SK-N-SH (cell line): Measurements from ENCODE around the gene MGAT4B. TPM values are rescaled to one million over a fixed set of nuclear protein-coding genes. Genes with fewer than 3 reads are reported as not detected.

Experiments used
- CTCF ChIA-PET: fragments of 300-600, 350-600 bp; formaldehyde crosslinking; extraction: SDS; loops from one replicate; lab custom pipeline; 2021; lab: Yijun Ruan, JAX
- POLR2A ChIA-PET: fragments of 350-600 bp; sonication (Branson Sonifier 250); formaldehyde crosslinking; extraction: SDS; loops from one replicate; lab custom pipeline; 2020; ENCODE audit warnings: antibody characterized with exemption, inconsistent platforms; lab: Yijun Ruan, JAX
- DNase-seq: peaks from one replicate; pipeline ENCODE4 v3.0.0; 2012
- H2AFZ ChIP-seq: fragments of 200-600 bp; sonication (generic); 2 replicates; pipeline ENCODE4 v1.8.1; 2016; ENCODE audit warnings: antibody characterized with exemption, mild to moderate bottlenecking, low read depth
- H3F3A ChIP-seq: fragments of 200-600 bp; sonication (generic); replicated peaks from 2 replicates; pipeline ENCODE3; 2016; ENCODE audit warnings: antibody characterized with exemption, mild to moderate bottlenecking; ENCODE audit not compliant: insufficient read depth
- H3K27ac ChIP-seq, 2 experiments: fragments of 200-500 bp in 1 of 2; fragments of 200-600 bp in 1 of 2; sonication (Bioruptor generic) in 1 of 2; sonication (generic), shearing (Covaris generic) in 1 of 2; 2 replicates each; pipeline versions ENCODE4 v1.5.1 to v1.6.1; 2014 to 2016; ENCODE audit warnings: low read depth in 2 of 2, inconsistent platforms in 1 of 2, low read length in 1 of 2, mild to moderate bottlenecking in 1 of 2, mixed read lengths in 1 of 2
- H3K27me3 ChIP-seq: fragments of 200-600 bp; sonication (generic), shearing (Covaris generic); 2 replicates; pipeline ENCODE4 v1.6.1; 2016; ENCODE audit warnings: mixed run types; ENCODE audit not compliant: insufficient read depth
- H3K36me3 ChIP-seq, 2 experiments: fragments of 200-500 bp in 1 of 2; fragments of 200-600 bp in 1 of 2; sonication (Bioruptor generic) in 1 of 2; sonication (generic) in 1 of 2; replicated peaks in 1 of 2; 2 replicates each; pipeline versions ENCODE3 to v1.5.1; 2014 to 2016; ENCODE audit warnings: low read length in 1 of 2, mild to moderate bottlenecking in 1 of 2; ENCODE audit not compliant: insufficient read depth in 2 of 2, control insufficient read depth in 1 of 2
- H3K4me1 ChIP-seq, 2 experiments: fragments of 200-500 bp in 1 of 2; fragments of 200-600 bp in 1 of 2; sonication (Bioruptor generic) in 1 of 2; sonication (generic), shearing (Covaris generic) in 1 of 2; 2 replicates each; pipeline versions ENCODE4 v1.5.1 to v1.6.1; 2014 to 2016; ENCODE audit warnings: low read depth in 1 of 2, low read length in 1 of 2, mixed run types in 1 of 2; ENCODE audit not compliant: insufficient read depth in 2 of 2, control insufficient read depth in 1 of 2
- H3K4me2 ChIP-seq: fragments of 200-600 bp; sonication (generic), shearing (Covaris generic); 2 replicates; pipeline ENCODE4 v1.6.1; 2017; ENCODE audit warnings: mixed run types
- H3K4me3 ChIP-seq, 2 experiments: fragments of 200-500 bp in 1 of 2; fragments of 200-600 bp in 1 of 2; sonication (Bioruptor generic) in 1 of 2; sonication (generic), shearing (Covaris generic) in 1 of 2; 2 replicates each; pipeline versions ENCODE4 v1.5.1 to v1.8.1; 2014 to 2016; ENCODE audit warnings: low read depth in 2 of 2, inconsistent platforms in 1 of 2, low read length in 1 of 2, mild to moderate bottlenecking in 1 of 2, mixed read lengths in 1 of 2, moderate library complexity in 1 of 2
- H3K79me2 ChIP-seq: fragments of 200-600 bp; sonication (generic); 2 replicates; pipeline ENCODE4 v1.8.1; 2017; ENCODE audit warnings: mild to moderate bottlenecking; ENCODE audit not compliant: insufficient read depth
- H3K9ac ChIP-seq: fragments of 200-600 bp; sonication (generic); 2 replicates; pipeline ENCODE4 v1.6.1; 2017; ENCODE audit warnings: mixed run types
- H3K9me2 ChIP-seq: fragments of 200-600 bp; sonication (generic); 2 replicates; pipeline ENCODE4 v1.6.1; 2017; ENCODE audit warnings: mixed run types
- H3K9me3 ChIP-seq: fragments of 200-600 bp; sonication (generic); 2 replicates; pipeline ENCODE4 v1.6.1; 2017; ENCODE audit warnings: mixed run types, mild to moderate bottlenecking, moderate library complexity
- H4K20me1 ChIP-seq: fragments of 200-600 bp; sonication (generic); 2 replicates; pipeline ENCODE4 v1.6.1; 2017; ENCODE audit warnings: mild to moderate bottlenecking, mixed run types; ENCODE audit not compliant: insufficient read depth
- EZH2phosphoT487 ChIP-seq: fragments of 200-600 bp; sonication (generic); IDR thresholded peaks from 2 replicates; pipeline ENCODE4 v1.6.1; 2017; ENCODE audit warnings: low read depth, mixed run types, mild to moderate bottlenecking, antibody characterized with exemption, moderate library complexity, borderline replicate concordance
- FOSL2 ChIP-seq: IDR thresholded peaks from 2 replicates; pipeline ENCODE4 v1.4.0; 2012; ENCODE audit warnings: low read depth, mild to moderate bottlenecking, moderate library complexity, borderline replicate concordance
- FOXJ3 ChIP-seq: sonication (generic); formaldehyde crosslinking; IDR thresholded peaks from 2 replicates; pipeline ENCODE4 v1.5.1; 2020; ENCODE audit warnings: mild to moderate bottlenecking, missing genetic modification reagents
- FOXM1 ChIP-seq: IDR thresholded peaks from 2 replicates; pipeline ENCODE4 v1.4.0; 2012; ENCODE audit warnings: low read depth, mild to moderate bottlenecking
- GABPA ChIP-seq: IDR thresholded peaks from 2 replicates; pipeline ENCODE4 v1.4.0; 2012; ENCODE audit warnings: low read depth, mild to moderate bottlenecking
- JUND ChIP-seq: IDR thresholded peaks from 2 replicates; pipeline ENCODE4 v1.4.0; 2012
- MEF2A ChIP-seq: IDR thresholded peaks from 2 replicates; pipeline ENCODE4 v1.4.0; 2012; ENCODE audit warnings: low read depth, borderline replicate concordance
- MXI1 ChIP-seq: IDR thresholded peaks from 2 replicates; pipeline ENCODE4 v1.6.1; 2012; ENCODE audit warnings: mild to moderate bottlenecking, low read depth, low read length, improper control_type of control experiment
- NRF1 ChIP-seq: IDR thresholded peaks from 2 replicates; pipeline ENCODE4 v1.6.1; 2012; ENCODE audit warnings: low read depth, mild to moderate bottlenecking, low read length
- PBX3 ChIP-seq: IDR thresholded peaks from 2 replicates; pipeline ENCODE4; 2012
- RCOR1 ChIP-seq: fragments of 150-350 bp; IDR thresholded peaks from 2 replicates; pipeline ENCODE4 v1.6.1; 2017; ENCODE audit warnings: antibody characterized with exemption, low read length
- RFX5 ChIP-seq: IDR thresholded peaks from 2 replicates; pipeline ENCODE4 v1.6.1; 2012; ENCODE audit warnings: mild to moderate bottlenecking, improper control_type of control experiment, low read length
- RXRA ChIP-seq: IDR thresholded peaks from 2 replicates; pipeline ENCODE4 v1.4.0; 2012; ENCODE audit warnings: low read depth, mild to moderate bottlenecking, borderline replicate concordance
- TCF12 ChIP-seq: IDR thresholded peaks from 2 replicates; pipeline ENCODE4 v1.4.0; 2012
- USF1 ChIP-seq: IDR thresholded peaks from 2 replicates; pipeline ENCODE4 v1.4.0; 2012; ENCODE audit warnings: low read depth, borderline replicate concordance
- YY1 ChIP-seq: IDR thresholded peaks from 2 replicates; pipeline ENCODE4 v1.4.0; 2012; ENCODE audit warnings: low read depth, mild to moderate bottlenecking
- WGBS: methylation state at CpG from one replicate; pipeline ENCODE4 v1.1.6; 2017; ENCODE audit warnings: low lambda C conversion rate; 5-methylcytosine and 5-hydroxymethylcytosine counted together
- polyA plus RNA-seq, 3 experiments: library from polyadenylated mRNA; depleted of rRNA; stranded (reverse); fragments of >200 nt; gene quantifications; 2 replicates each; pipeline ENCODE4 v1.2.3, GENCODE V29; 2012
- TF ChIP-seq, protein P1 (sequence below): IDR thresholded peaks from 2 replicates; pipeline ENCODE4 v1.6.1; 2012; ENCODE audit warnings: mild to moderate bottlenecking, low read depth, low read length, moderate library complexity

Gene MGAT4B
- polyA plus RNA-seq, 1 of the 3 experiments (the other 2 are of a cell fraction) = 190 TPM

GRCh38 chr5:179762079-179762780 is 44.4 kb downstream of the MGAT4B start:
- Histone ChIP-seq H3K9me2 (no peaks in the 10 kb centered on the region), H3F3A (peaks cover 44% of the 10 kb centered on the region), H3K27ac (peak overlapping the region; percentile 41 to 88; a peak in 3 of 4 replicates), H3K4me1 (peaks cover 38 to 50% of the 10 kb centered on the region in 2 experiments), H3K4me3 (no peak overlapping the region), H3K79me2 (peaks cover 74% of the 10 kb centered on the region), H4K20me1 (peaks cover 56% of the 10 kb centered on the region), H3K36me3 (peaks cover 5 to 6% of the 10 kb centered on the region in 2 experiments), H2AFZ (no peak overlapping the region), H3K9ac (no peak overlapping the region), H3K9me3 (no peaks in the 10 kb centered on the region), H3K27me3 (no peaks in the 10 kb centered on the region), H3K4me2 (peak overlapping the region; percentile 70)
- WGBS = 70% methylated on average over 10 of the region's 10 CpGs
- no peak for TF ChIP-seq RFX5
- no peak for TF ChIP-seq FOXJ3
- no peak for TF ChIP-seq YY1
- TF ChIP-seq NRF1 = no peak
- peak; percentile 54; the same call in 1 of the 2 replicates for TF ChIP-seq MXI1
- TF ChIP-seq GABPA = no peak
- TF ChIP-seq PBX3 = no peak
- TF ChIP-seq RCOR1 = no peak
- CTCF ChIA-PET = interaction anchor here (0.6 to 3.1 kb wide), 27 partner anchors 9 to 149 kb away, joined by 3 to 67 read pairs (median 5); partner anchors contain the start of gene LTC4S
- peak; percentile 39 for DNase-seq
- POLR2A ChIA-PET = interaction anchor here (1.0 kb wide), 1 partner anchor 32 kb away, joined by 3 read pairs; the partner anchor contains the start of gene LTC4S

GRCh38 chr5:179759581-179760551 is 46.8 kb downstream of the MGAT4B start:
- peaks cover 77% of the 10 kb centered on the region for H4K20me1 ChIP-seq
- CTCF ChIA-PET = interaction anchor here (0.6 to 0.7 kb wide), 2 partner anchors 9 to 410 kb away, joined by 3 read pairs; no protein-coding TSS in a partner anchor
- TF ChIP-seq EZH2phosphoT487 (no peak), NRF1 (no peak), RFX5 (no peak), FOXM1 (no peak), JUND (no peak), RXRA (no peak), USF1 (no peak), FOSL2 (no peak), TCF12 (no peak), MEF2A (no peak)
- TF ChIP-seq, protein P1, sequence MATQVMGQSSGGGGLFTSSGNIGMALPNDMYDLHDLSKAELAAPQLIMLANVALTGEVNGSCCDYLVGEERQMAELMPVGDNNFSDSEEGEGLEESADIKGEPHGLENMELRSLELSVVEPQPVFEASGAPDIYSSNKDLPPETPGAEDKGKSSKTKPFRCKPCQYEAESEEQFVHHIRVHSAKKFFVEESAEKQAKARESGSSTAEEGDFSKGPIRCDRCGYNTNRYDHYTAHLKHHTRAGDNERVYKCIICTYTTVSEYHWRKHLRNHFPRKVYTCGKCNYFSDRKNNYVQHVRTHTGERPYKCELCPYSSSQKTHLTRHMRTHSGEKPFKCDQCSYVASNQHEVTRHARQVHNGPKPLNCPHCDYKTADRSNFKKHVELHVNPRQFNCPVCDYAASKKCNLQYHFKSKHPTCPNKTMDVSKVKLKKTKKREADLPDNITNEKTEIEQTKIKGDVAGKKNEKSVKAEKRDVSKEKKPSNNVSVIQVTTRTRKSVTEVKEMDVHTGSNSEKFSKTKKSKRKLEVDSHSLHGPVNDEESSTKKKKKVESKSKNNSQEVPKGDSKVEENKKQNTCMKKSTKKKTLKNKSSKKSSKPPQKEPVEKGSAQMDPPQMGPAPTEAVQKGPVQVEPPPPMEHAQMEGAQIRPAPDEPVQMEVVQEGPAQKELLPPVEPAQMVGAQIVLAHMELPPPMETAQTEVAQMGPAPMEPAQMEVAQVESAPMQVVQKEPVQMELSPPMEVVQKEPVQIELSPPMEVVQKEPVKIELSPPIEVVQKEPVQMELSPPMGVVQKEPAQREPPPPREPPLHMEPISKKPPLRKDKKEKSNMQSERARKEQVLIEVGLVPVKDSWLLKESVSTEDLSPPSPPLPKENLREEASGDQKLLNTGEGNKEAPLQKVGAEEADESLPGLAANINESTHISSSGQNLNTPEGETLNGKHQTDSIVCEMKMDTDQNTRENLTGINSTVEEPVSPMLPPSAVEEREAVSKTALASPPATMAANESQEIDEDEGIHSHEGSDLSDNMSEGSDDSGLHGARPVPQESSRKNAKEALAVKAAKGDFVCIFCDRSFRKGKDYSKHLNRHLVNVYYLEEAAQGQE = no peak

More at GRCh38 chr5:179759581-179760551, 46.8 kb downstream of the MGAT4B start:
- no peaks in the 10 kb centered on the region for H3K9me2 ChIP-seq
- no peak overlapping the region for H3K4me2 ChIP-seq
- H3K36me3 ChIP-seq = peaks cover 0 to 5% of the 10 kb centered on the region in 2 experiments
- H3K9me3 ChIP-seq = no peaks in the 10 kb centered on the region
- WGBS = 93% methylated on average over 9 of the region's 9 CpGs
- H3K9ac ChIP-seq = no peak overlapping the region
- H3F3A ChIP-seq = peaks cover 27% of the 10 kb centered on the region
- H2AFZ ChIP-seq = no peak overlapping the region
- no peak overlapping the region for H3K4me3 ChIP-seq
- peaks cover 87% of the 10 kb centered on the region for H3K79me2 ChIP-seq
- no peak overlapping the region for H3K27ac ChIP-seq
- no peaks in the 10 kb centered on the region for H3K27me3 ChIP-seq
- POLR2A ChIA-PET = no interaction called here
- peaks cover 19 to 26% of the 10 kb centered on the region in 2 experiments for H3K4me1 ChIP-seq
- peak; percentile 9 for DNase-seq
